ENCODE measurements around the gene OR56A4. TPM values are rescaled to one million over a fixed set of nuclear protein-coding genes. Genes with fewer than 3 reads are reported as not detected.

OR56A4 gene
- total and polyA plus RNA-seq, 12 donors = under 0.01 TPM; not detected in 11

DNA sequence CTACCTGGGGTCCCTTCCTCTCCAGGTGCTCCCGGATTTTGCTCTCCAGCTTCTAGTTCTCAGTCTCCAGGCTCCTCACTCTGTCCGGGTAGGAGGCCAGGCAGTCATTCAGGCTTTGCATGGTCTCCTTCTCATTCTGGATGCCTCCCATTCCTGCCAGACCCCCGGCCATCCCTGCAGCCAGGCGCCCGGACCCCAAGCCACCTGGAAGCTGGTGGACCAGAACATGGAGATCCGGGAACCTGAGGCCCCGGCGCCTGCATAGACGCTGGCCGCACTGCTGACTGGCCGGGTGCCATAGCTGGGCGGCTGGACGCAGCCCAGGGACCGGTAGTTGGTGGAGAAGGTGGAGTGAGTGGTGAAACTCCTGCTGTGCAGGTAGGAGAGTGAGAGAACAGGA lies 12.0 kb downstream of the OR56A4 start:
- TF ChIP-seq POLR2A (IDR thresholded peaks at IDR 0.05) = no peak
- TF ChIP-seq, protein P1, sequence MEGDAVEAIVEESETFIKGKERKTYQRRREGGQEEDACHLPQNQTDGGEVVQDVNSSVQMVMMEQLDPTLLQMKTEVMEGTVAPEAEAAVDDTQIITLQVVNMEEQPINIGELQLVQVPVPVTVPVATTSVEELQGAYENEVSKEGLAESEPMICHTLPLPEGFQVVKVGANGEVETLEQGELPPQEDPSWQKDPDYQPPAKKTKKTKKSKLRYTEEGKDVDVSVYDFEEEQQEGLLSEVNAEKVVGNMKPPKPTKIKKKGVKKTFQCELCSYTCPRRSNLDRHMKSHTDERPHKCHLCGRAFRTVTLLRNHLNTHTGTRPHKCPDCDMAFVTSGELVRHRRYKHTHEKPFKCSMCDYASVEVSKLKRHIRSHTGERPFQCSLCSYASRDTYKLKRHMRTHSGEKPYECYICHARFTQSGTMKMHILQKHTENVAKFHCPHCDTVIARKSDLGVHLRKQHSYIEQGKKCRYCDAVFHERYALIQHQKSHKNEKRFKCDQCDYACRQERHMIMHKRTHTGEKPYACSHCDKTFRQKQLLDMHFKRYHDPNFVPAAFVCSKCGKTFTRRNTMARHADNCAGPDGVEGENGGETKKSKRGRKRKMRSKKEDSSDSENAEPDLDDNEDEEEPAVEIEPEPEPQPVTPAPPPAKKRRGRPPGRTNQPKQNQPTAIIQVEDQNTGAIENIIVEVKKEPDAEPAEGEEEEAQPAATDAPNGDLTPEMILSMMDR (IDR thresholded peaks at IDR 0.05) = no peak

DNA sequence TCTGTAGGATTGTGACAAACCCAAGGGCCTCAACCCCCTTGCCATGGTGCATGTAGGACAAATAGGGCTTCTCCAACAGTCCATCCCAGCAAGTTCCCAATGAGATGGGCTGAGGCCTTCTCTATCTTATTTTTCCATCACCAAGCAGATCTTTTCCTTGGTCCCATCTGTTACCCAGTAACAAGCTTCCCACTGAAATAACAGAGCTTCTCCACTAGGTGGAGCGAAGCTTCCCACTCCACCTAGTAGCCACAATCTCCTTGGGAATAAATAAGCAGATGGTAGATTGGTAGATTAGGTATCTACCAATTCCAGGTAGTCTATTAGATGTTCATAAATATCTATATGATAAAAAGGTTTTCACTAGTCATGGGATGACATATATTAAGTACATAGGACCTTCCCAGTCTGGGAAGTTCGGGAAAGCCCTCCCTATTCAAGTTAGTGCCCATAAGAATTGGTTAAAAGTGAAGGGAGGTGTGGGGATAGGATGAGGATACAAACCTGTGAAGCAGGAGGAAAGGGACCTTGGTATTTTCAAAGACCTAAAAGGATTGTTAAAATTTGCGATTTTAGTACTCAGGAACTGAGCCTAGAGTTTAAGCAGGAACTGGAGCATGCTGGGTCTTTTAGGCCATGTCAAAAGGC lies 14.0 kb downstream of the OR56A4 start:
- intact Hi-C loops (cut with DNase I) = no loop called here
- WGBS, 4 donors = 53 to 65% (median 53%) methylated on average over 3 of the region's 3 CpGs

More for the DNA sequence above, 12.0 kb downstream of the OR56A4 start:
- intact Hi-C loops (cut with DNase I) = no loop called here
- Histone ChIP-seq H3K36me3 (replicated peaks in 1 of 2) (no peaks in the 10 kb centered on the region), H3K4me1 (replicated peaks in 1 of 2) (no peaks in the 10 kb centered on the region), H3K27ac (no peak overlapping the region), H3K9me3 (replicated peaks in 1 of 3) (no peaks in the 10 kb centered on the region), H3K4me3 (no peak overlapping the region), H3K27me3 (no peaks in the 10 kb centered on the region)
- DNase-seq = no peak
- 86 to 94% (median 87%) methylated on average over 10 to 14 of the region's 14 CpGs for WGBS, 4 donors

DNA sequence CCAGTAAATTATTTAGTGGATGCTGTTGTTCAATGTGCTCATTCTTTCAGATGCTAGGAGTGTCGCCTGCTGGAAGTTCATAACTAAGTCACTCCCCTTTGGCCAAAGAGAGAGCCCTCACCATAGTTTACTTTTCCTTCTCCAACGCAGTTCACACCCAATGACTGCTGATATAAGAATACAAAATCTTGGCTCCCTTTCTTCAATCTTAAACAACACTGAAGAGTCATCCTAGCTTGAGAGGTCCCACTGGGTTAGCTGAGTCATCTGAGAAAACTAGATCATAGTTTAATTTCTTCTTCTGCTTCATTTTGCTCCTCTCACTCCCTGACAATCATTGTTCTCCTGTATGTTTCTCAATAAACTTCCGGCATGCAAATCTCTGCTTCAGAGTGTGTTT lies 14.6 kb downstream of the OR56A4 start:
- TF ChIP-seq, protein P1 (IDR thresholded peaks at IDR 0.05) = no peak
- no peak for TF ChIP-seq POLR2A (IDR thresholded peaks at IDR 0.05)
- no peak overlapping the region for H3K4me3 ChIP-seq
- 54 to 86% (median 68%) methylated on average over 3 of the region's 3 CpGs for WGBS, 4 donors
- no peaks in the 10 kb centered on the region for H3K36me3 ChIP-seq (replicated peaks in 1 of 2)
- DNase-seq = no peak
- H3K4me1 ChIP-seq (replicated peaks in 1 of 2) = no peaks in the 10 kb centered on the region
- H3K9me3 ChIP-seq (replicated peaks in 1 of 3) = no peaks in the 10 kb centered on the region
- intact Hi-C loops (cut with DNase I) = no loop called here
- no peak overlapping the region for H3K27ac ChIP-seq
- no peaks in the 10 kb centered on the region for H3K27me3 ChIP-seq

More for the DNA sequence above, 14.0 kb downstream of the OR56A4 start:
- Histone ChIP-seq H3K4me1 (replicated peaks in 1 of 2) (no peaks in the 10 kb centered on the region), H3K4me3 (no peak overlapping the region), H3K27ac (no peak overlapping the region), H3K9me3 (replicated peaks in 1 of 3) (no peaks in the 10 kb centered on the region), H3K36me3 (replicated peaks in 1 of 2) (no peaks in the 10 kb centered on the region), H3K27me3 (no peaks in the 10 kb centered on the region)
- TF ChIP-seq, protein P1 (IDR thresholded peaks at IDR 0.05) = peak; percentile 16 to 52 (median 38)
- TF ChIP-seq POLR2A (IDR thresholded peaks at IDR 0.05) = no peak
- DNase-seq = peak in 1 of 7 donors; percentile 10

DNA sequence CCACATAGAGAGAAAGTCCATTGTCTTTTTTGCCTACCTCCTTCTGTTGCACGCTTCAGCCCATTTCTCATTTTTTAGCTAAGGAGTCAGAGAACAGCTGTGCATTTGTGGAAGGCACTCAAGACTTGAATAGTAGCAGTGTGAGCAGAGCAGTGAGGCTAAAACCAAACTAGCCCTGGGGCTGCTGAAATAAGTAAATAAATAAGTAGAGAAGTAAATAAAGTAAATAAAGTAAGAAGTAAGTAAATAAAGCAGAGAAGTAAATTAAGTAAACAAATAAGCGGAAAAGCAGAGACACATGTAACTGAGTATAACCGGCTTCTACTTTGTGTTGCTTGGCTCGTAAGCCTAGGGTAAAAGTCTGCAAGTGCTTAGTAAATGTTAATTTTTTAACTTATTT lies 17.5 kb downstream of the OR56A4 start:
- intact Hi-C loops (cut with DNase I) = no loop called here
- Histone ChIP-seq H3K36me3 (replicated peaks in 1 of 2) (no peaks in the 10 kb centered on the region), H3K9me3 (replicated peaks in 1 of 3) (no peaks in the 10 kb centered on the region), H3K4me3 (no peak overlapping the region), H3K27me3 (no peaks in the 10 kb centered on the region), H3K4me1 (replicated peaks in 1 of 2) (no peaks in the 10 kb centered on the region), H3K27ac (no peak overlapping the region)
- TF ChIP-seq POLR2A (IDR thresholded peaks at IDR 0.05) = no peak
- TF ChIP-seq, protein P1 (IDR thresholded peaks at IDR 0.05) = no peak
- WGBS, 4 donors = 72 to 81% (median 79%) methylated on average over 4 of the region's 4 CpGs
- DNase-seq = no peak
